ENCODE measurements around the gene ARL4D.

DNA sequence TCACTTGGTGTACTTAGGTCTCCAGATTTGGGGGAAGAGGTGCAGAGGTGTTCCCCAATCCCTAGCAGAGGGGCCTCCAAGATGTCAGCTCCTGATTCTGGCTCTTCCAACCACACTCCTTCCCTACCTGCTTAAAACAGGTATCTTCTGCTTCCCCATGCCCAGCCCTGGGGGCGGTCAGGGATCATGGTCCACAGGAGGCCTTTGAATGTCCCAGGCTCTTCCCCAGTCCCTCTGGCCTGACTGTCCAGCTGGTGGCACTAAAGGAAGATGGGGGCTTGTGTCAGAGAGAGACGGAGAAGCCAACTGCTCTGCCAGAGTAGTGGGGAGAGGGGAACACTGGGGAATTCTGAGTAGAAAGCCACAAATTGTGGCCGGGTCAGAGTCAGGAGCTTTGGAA is 3.8 kb downstream of the ARL4D start:
- TF ChIP-seq, protein P1, sequence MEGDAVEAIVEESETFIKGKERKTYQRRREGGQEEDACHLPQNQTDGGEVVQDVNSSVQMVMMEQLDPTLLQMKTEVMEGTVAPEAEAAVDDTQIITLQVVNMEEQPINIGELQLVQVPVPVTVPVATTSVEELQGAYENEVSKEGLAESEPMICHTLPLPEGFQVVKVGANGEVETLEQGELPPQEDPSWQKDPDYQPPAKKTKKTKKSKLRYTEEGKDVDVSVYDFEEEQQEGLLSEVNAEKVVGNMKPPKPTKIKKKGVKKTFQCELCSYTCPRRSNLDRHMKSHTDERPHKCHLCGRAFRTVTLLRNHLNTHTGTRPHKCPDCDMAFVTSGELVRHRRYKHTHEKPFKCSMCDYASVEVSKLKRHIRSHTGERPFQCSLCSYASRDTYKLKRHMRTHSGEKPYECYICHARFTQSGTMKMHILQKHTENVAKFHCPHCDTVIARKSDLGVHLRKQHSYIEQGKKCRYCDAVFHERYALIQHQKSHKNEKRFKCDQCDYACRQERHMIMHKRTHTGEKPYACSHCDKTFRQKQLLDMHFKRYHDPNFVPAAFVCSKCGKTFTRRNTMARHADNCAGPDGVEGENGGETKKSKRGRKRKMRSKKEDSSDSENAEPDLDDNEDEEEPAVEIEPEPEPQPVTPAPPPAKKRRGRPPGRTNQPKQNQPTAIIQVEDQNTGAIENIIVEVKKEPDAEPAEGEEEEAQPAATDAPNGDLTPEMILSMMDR (conservative IDR thresholded peaks at IDR 0.05; ENCODE audit: low read depth, low read length) = no peak
- TF ChIP-seq BHLHE40 (IDR thresholded peaks at IDR 0.05; ENCODE audit: low read depth, low read length) (no peak), FOS (IDR thresholded peaks at IDR 0.05; ENCODE audit: low read depth, low read length) (no peak), SMC3 (IDR thresholded peaks at IDR 0.05; ENCODE audit: low read depth, low read length) (no peak), MXI1 (IDR thresholded peaks at IDR 0.05; ENCODE audit: borderline replicate concordance, low read depth, low read length) (no peak), POLR2A (IDR thresholded peaks at IDR 0.05; ENCODE audit: low read depth, low read length) (no peak), RAD21 (IDR thresholded peaks at IDR 0.05; ENCODE audit: low read length) (no peak), CHD1 (IDR thresholded peaks at IDR 0.05; ENCODE audit: low read depth, low read length) (no peak)
- TF ChIP-seq, protein P2, sequence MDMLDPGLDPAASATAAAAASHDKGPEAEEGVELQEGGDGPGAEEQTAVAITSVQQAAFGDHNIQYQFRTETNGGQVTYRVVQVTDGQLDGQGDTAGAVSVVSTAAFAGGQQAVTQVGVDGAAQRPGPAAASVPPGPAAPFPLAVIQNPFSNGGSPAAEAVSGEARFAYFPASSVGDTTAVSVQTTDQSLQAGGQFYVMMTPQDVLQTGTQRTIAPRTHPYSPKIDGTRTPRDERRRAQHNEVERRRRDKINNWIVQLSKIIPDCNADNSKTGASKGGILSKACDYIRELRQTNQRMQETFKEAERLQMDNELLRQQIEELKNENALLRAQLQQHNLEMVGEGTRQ (IDR thresholded peaks at IDR 0.05; ENCODE audit: low read depth, low read length) = no peak
- TF ChIP-seq, protein P3, sequence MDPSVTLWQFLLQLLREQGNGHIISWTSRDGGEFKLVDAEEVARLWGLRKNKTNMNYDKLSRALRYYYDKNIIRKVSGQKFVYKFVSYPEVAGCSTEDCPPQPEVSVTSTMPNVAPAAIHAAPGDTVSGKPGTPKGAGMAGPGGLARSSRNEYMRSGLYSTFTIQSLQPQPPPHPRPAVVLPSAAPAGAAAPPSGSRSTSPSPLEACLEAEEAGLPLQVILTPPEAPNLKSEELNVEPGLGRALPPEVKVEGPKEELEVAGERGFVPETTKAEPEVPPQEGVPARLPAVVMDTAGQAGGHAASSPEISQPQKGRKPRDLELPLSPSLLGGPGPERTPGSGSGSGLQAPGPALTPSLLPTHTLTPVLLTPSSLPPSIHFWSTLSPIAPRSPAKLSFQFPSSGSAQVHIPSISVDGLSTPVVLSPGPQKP (IDR thresholded peaks at IDR 0.05; ENCODE audit: borderline replicate concordance, low read depth, low read length) = no peak
